ENCODE measurements around the gene GPAM. TPM values are rescaled to one million over a fixed set of nuclear protein-coding genes. Genes with fewer than 3 reads are reported as not detected.

The GPAM gene
- total RNA-seq, 1 donor from 2014 or later = 6.9 TPM

DNA sequence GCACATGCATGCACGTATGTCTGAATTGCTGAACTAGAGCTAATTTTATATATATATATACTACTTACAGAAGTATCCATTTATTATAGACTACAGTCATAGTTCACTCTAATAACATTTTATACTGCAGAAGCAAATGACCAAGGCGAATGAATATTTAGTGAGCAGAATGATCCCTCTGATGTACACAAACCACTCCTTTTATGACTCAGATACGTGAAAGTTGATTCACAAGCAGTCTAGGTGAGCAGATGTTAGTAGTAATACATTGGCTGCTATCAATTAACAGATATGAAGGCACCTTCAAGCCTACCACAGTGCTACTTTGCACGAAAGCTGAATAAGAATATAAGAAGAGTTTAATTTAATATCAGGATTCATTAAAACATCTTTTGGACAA, 10.4 kb downstream of the GPAM start:
- Histone ChIP-seq H3K9me3 (no peaks in the 10 kb centered on the region), H3K27ac (no peak overlapping the region), H3K27me3 (no peaks in the 10 kb centered on the region), H3K36me3 (peaks cover 0 to 80% of the 10 kb centered on the region in 2 donors), H3K4me3 (no peak overlapping the region), H3K4me1 (no peaks in the 10 kb centered on the region)
- DNase-seq (ENCODE audit: extremely low spot score in 2 of 2) = no peak
- intact Hi-C loops (cut with DNase I) = no loop called here
- TF ChIP-seq, protein P1, sequence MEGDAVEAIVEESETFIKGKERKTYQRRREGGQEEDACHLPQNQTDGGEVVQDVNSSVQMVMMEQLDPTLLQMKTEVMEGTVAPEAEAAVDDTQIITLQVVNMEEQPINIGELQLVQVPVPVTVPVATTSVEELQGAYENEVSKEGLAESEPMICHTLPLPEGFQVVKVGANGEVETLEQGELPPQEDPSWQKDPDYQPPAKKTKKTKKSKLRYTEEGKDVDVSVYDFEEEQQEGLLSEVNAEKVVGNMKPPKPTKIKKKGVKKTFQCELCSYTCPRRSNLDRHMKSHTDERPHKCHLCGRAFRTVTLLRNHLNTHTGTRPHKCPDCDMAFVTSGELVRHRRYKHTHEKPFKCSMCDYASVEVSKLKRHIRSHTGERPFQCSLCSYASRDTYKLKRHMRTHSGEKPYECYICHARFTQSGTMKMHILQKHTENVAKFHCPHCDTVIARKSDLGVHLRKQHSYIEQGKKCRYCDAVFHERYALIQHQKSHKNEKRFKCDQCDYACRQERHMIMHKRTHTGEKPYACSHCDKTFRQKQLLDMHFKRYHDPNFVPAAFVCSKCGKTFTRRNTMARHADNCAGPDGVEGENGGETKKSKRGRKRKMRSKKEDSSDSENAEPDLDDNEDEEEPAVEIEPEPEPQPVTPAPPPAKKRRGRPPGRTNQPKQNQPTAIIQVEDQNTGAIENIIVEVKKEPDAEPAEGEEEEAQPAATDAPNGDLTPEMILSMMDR (IDR thresholded peaks at IDR 0.05) = no peak
- no peak for TF ChIP-seq POLR2AphosphoS5 (IDR thresholded peaks at IDR 0.05; ENCODE audit: insufficient read depth in 1 of 2, low read depth in 1 of 2)
- TF ChIP-seq POLR2A (IDR thresholded peaks at IDR 0.05) = no peak

DNA sequence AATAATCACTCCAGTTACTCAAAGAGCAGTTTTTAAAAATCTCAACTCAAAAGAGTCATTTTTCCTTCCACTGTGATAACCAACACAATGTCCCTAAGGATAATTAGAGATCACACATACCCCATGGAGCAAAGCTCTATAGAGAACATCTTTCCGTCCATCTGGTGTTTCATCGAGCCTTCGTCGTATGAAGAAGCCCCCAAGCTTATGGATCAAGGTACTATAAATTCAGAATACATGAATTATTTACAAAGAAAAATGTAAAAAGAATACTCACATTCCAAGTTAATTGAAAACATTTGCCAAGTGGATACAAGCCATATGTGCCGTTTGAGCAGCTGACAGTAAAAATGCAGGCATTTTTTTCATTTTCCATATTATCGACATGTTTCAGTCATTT, 14.8 kb downstream of the GPAM start:
- no peaks in the 10 kb centered on the region for H3K4me1 ChIP-seq
- DNase-seq (ENCODE audit: extremely low spot score in 2 of 2) = no peak
- no peak overlapping the region for H3K27ac ChIP-seq
- no peak overlapping the region for H3K4me3 ChIP-seq
- TF ChIP-seq, protein P1 (IDR thresholded peaks at IDR 0.05) = no peak
- TF ChIP-seq POLR2A (IDR thresholded peaks at IDR 0.05) = no peak
- TF ChIP-seq POLR2AphosphoS5 (IDR thresholded peaks at IDR 0.05; ENCODE audit: insufficient read depth in 1 of 2, low read depth in 1 of 2) = no peak
- H3K27me3 ChIP-seq = no peaks in the 10 kb centered on the region
- no peaks in the 10 kb centered on the region for H3K9me3 ChIP-seq
- H3K36me3 ChIP-seq = peaks cover 3 to 68% of the 10 kb centered on the region in 2 donors
- intact Hi-C loops (cut with DNase I) = no loop called here

DNA sequence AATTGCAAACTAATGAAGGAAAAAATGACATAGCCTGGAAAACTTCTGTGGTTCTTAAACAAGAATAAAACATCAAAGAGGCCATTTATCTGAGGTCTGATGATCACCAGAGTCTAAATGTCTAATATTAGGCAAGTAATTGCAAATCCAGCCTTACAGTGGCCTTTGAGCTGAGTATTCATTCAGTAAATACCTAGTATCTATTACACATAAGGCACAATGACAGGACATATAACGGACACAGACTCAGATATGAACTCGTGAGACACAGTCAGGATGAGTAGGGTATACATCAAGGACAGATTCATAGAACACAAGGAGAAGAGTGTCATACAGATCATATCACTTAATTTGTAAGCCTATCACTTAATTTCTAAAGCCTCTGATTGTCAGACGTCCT, 16.8 kb downstream of the GPAM start:
- peaks cover 3 to 53% of the 10 kb centered on the region in 2 donors for H3K36me3 ChIP-seq
- DNase-seq (ENCODE audit: extremely low spot score in 2 of 2) = no peak
- TF ChIP-seq POLR2A (IDR thresholded peaks at IDR 0.05) (no peak), POLR2AphosphoS5 (IDR thresholded peaks at IDR 0.05; ENCODE audit: insufficient read depth in 1 of 2, low read depth in 1 of 2) (no peak)
- TF ChIP-seq, protein P1 (IDR thresholded peaks at IDR 0.05) = no peak
- no peak overlapping the region for H3K27ac ChIP-seq
- H3K9me3 ChIP-seq = no peaks in the 10 kb centered on the region
- no peak overlapping the region for H3K4me3 ChIP-seq
- intact Hi-C loops (cut with DNase I) = no loop called here
- H3K27me3 ChIP-seq = no peaks in the 10 kb centered on the region
- no peaks in the 10 kb centered on the region for H3K4me1 ChIP-seq

DNA sequence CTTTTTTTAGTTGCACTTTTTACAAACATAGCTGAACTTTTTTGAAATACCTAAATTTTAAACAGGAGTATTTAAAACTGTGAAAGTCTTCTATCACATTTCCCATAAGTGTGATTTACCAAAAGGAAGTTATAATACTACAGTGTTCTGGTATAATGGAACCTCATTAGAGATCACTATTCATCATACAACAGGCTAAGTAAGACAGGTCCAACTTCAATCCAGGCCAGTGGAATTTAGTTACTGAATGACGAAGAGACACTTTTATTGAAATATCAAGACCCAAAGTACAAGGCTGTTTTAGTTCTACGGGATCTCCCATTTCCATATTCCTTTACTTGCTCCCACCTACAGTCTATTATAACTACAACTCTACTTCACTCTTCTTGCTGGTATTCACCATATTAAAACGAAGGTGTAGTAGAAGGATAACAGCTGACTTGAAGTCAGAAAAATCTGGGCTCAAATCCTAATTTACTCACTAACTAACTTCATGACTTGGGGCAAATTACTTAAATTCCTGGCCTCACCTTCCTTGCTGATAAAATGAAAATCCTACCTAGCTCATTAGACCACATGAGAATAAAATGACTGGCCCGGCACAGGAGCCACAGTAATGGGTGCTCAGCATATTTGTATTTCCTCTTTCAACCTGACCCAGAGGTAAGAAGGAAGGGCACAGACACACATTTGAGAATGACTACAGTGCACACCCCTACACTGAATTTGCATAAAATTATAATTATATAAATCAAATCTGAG, 21.6 kb downstream of the GPAM start:
- H3K36me3 ChIP-seq = peaks cover 3 to 53% of the 10 kb centered on the region in 2 donors
- DNase-seq (ENCODE audit: extremely low spot score in 2 of 2) = no peak
- intact Hi-C loops (cut with DNase I) = no loop called here
- no peaks in the 10 kb centered on the region for H3K4me1 ChIP-seq
- no peak overlapping the region for H3K4me3 ChIP-seq
- H3K9me3 ChIP-seq = no peaks in the 10 kb centered on the region
- no peaks in the 10 kb centered on the region for H3K27me3 ChIP-seq
- no peak overlapping the region for H3K27ac ChIP-seq
- TF ChIP-seq POLR2A (IDR thresholded peaks at IDR 0.05) (no peak), POLR2AphosphoS5 (IDR thresholded peaks at IDR 0.05; ENCODE audit: insufficient read depth in 1 of 2, low read depth in 1 of 2) (no peak)
- TF ChIP-seq, protein P1 (IDR thresholded peaks at IDR 0.05) = no peak

DNA sequence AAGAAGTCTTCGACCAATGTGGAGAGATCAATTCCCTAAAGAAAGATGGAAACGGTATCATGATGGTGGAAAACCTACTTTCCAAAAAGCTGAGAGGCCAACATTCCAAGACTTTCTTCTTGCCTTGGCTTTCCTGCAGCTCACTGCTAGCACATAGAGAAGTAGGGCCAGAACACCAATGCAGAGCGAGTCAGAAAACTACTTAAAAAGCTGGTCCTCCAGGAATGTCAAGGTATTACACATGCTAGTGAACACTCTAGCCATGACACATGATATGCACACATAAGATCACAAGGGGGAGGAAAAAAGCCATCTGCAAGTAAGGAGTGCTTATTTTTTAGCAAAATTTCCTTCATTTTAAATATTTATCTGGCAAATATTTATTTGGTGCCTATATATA, 22.7 kb downstream of the GPAM start:
- TF ChIP-seq, protein P1 (IDR thresholded peaks at IDR 0.05) = no peak
- TF ChIP-seq POLR2AphosphoS5 (IDR thresholded peaks at IDR 0.05; ENCODE audit: insufficient read depth in 1 of 2, low read depth in 1 of 2) (no peak), POLR2A (IDR thresholded peaks at IDR 0.05) (no peak)
- no peaks in the 10 kb centered on the region for H3K9me3 ChIP-seq
- no peak overlapping the region for H3K27ac ChIP-seq
- H3K36me3 ChIP-seq = peaks cover 3 to 59% of the 10 kb centered on the region in 2 donors
- DNase-seq (ENCODE audit: extremely low spot score in 2 of 2) = no peak
- H3K27me3 ChIP-seq = no peaks in the 10 kb centered on the region
- intact Hi-C loops (cut with DNase I) = no loop called here
- no peak overlapping the region for H3K4me3 ChIP-seq
- H3K4me1 ChIP-seq = no peaks in the 10 kb centered on the region

Measured in vagina (tissue), 2 donors.